Activated naive CD4-positive, alpha-beta T cell treated with anti-CD3 and anti-CD28 coated beads, Interleukin-2, amount 10 ng/mL, durations not matched to agents 7 days and 5 days (primary cell): ENCODE data around the gene SLN.

Source experiments
- CTCF ChIA-PET: fragments of 350-600 bp; sonication (Branson Sonifier 250); formaldehyde crosslinking; loops from one replicate; lab custom pipeline; 2021; ENCODE audit warnings: antibody characterized with exemption; lab: Charles Lee
- DNase-seq: peaks from one replicate; pipeline ENCODE4 v3.0.0-alpha.2; 2020
- H3K27ac Mint-ChIP-seq: one replicate; pipeline ENCODE4 v1.8.0; 2021; ENCODE audit warnings: mild to moderate bottlenecking, moderate library complexity, mixed read lengths
- H3K27me3 Mint-ChIP-seq: one replicate; pipeline ENCODE4 v1.8.0; 2021; ENCODE audit warnings: mild to moderate bottlenecking, mixed read lengths
- H3K36me3 Mint-ChIP-seq: one replicate; pipeline ENCODE4 v1.8.0; 2021; ENCODE audit warnings: mixed read lengths
- H3K4me1 Mint-ChIP-seq: one replicate; pipeline ENCODE4 v1.8.0; 2021; ENCODE audit warnings: mixed read lengths
- H3K4me3 Mint-ChIP-seq: one replicate; pipeline ENCODE4 v1.8.0; 2021; ENCODE audit warnings: mild to moderate bottlenecking, moderate library complexity, mixed read lengths
- H3K9me3 Mint-ChIP-seq: one replicate; pipeline ENCODE4 v1.8.0; 2021; ENCODE audit warnings: mixed read lengths

The SLN gene

DNA sequence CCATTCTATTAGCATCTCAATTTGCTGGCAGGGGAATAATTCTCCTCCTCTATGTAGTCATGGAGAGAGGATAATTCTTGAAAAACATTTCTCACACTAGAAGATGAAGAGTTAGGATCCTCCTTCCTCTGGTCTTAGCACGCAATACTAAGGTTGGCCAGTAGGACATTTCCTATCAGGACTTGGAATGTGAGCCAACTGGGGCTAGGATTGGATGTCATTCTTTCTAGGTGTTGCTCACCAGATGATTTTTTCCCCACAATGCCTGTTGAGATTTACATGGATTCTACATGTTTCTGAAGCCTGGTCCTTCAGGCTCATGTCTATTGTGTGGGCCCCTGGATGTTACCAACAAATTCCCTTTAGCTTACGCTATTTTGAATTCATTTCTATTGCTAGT, 28.0 kb downstream of the SLN start:
- no peak for DNase-seq
- no peak overlapping the region for H3K27ac Mint-ChIP-seq
- H3K4me3 Mint-ChIP-seq = no peak overlapping the region
- no peaks in the 10 kb centered on the region for H3K27me3 Mint-ChIP-seq
- H3K36me3 Mint-ChIP-seq = no peaks in the 10 kb centered on the region
- H3K9me3 Mint-ChIP-seq = no peaks in the 10 kb centered on the region
- CTCF ChIA-PET = interaction anchor here (0.7 to 0.8 kb wide), 2 partner anchors 13 to 98 kb away, joined by 3 read pairs; no protein-coding TSS in a partner anchor
- no peaks in the 10 kb centered on the region for H3K4me1 Mint-ChIP-seq

DNA sequence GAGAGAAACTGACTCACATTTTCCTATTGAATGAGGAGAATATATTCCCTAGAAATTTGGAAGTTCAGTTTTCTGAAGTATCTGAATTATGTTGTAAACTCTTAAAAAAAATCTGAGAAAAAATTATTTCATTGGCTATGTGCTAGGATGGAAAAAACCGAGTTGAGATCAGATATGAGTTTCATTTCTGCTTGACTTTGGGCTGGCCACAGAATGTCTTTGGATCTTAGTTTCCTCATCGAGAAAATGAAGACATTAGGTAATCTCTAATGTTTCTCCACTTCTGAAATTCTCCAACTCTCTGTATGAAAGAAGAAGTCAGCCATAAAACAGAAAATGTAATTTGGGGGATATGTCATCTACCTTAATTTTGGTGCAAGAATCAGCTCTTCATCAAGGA, 28.8 kb downstream of the SLN start:
- H3K27me3 Mint-ChIP-seq = no peaks in the 10 kb centered on the region
- CTCF ChIA-PET = interaction anchor here (0.7 to 1.1 kb wide), 3 partner anchors 97 to 218 kb away, joined by 3 to 4 read pairs (median 4); no protein-coding TSS in a partner anchor

DNA sequence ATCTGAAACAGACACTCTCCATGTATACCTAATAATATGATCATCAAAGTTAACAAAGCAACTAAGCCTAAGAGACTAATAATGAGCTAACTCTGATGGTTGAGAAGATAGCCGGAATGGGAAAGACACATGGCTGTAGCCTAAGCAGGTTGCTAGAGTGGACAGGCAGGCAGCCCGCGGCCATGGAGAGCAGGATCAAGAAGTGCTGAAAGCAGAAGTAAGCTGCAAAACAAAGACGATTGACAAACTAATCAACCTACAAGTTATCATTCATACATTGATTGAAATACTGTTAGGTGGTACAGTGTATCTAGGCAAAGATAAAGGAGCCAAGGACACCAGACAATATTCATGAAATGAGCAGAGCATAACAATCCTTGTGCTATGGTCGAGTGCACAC, 29.3 kb downstream of the SLN start:
- Mint-ChIP-seq H3K4me3 (no peak overlapping the region), H3K36me3 (no peaks in the 10 kb centered on the region), H3K9me3 (no peaks in the 10 kb centered on the region), H3K27ac (no peak overlapping the region), H3K4me1 (no peaks in the 10 kb centered on the region), H3K27me3 (no peaks in the 10 kb centered on the region)
- DNase-seq = no peak
- CTCF ChIA-PET = interaction anchor here (0.9 to 1.1 kb wide), 2 partner anchors 17 to 106 kb away, joined by 3 to 4 read pairs; no protein-coding TSS in a partner anchor

More for the DNA sequence above, 28.8 kb downstream of the SLN start:
- H3K4me3 Mint-ChIP-seq = no peak overlapping the region
- no peaks in the 10 kb centered on the region for H3K36me3 Mint-ChIP-seq
- no peak overlapping the region for H3K27ac Mint-ChIP-seq
- no peaks in the 10 kb centered on the region for H3K4me1 Mint-ChIP-seq
- no peak for DNase-seq
- no peaks in the 10 kb centered on the region for H3K9me3 Mint-ChIP-seq

DNA sequence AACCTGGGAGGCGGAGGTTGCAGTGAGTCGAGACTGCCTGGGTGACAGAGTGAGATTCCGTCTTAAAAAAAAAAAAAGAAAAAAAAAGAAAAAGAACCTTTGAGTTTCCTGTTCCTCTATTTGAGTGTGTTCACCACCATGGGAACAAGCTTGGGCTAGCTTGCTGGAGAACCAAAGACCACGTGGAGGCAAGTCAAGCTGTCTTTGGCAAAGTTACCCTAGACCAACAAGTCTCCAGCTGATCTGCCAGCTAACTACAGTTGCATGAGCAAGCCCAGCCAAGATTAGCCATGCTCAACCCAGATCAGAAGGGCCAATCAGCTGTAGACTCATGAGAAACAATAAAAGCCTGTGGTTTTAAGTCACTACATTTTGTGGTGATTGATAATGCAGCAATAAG, 29.7 kb downstream of the SLN start:
- no peak for DNase-seq
- H3K4me1 Mint-ChIP-seq = no peaks in the 10 kb centered on the region
- H3K27me3 Mint-ChIP-seq = no peaks in the 10 kb centered on the region
- no peaks in the 10 kb centered on the region for H3K9me3 Mint-ChIP-seq
- H3K36me3 Mint-ChIP-seq = no peaks in the 10 kb centered on the region
- CTCF ChIA-PET = interaction anchor here (0.9 to 1.1 kb wide), 2 partner anchors 18 to 105 kb away, joined by 3 to 4 read pairs; no protein-coding TSS in a partner anchor
- H3K4me3 Mint-ChIP-seq = no peak overlapping the region
- no peak overlapping the region for H3K27ac Mint-ChIP-seq

DNA sequence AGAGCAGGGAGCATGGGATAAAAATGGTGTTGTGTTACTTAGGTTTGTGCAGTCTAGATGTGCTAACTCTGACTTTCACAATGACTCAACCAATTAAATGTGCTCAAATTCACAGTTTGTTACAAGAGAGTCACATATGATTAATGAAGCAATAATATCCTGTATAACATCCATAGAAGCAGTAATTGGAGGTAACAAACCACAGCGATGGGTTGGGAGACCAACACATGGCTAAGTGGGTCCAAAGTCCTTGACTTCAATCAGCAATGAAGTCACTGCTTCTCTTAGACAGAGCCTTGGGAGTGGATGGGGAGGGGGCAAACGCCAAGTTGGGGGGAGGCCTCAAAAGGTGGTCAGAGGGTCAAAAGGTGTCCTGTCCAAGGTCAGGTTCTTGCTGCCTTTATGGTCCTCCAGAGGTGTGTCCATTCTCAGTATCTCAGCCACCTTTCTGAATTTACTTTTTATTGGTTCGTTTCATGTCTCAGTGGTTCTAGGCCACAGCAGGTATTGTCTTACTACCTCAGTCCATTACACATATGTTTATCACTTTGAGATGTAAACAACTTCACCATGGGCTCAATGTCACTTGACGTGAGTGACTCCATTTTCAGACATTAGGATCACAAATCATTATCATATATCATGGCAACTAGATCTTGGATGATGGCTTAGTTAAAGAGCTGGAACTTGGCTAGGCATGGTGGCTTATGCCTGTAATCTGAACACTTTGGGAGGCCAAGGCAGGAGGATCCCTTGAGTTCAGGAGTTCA, 32.4 kb downstream of the SLN start:
- no peak for DNase-seq
- Mint-ChIP-seq H3K4me3 (no peak overlapping the region), H3K9me3 (no peaks in the 10 kb centered on the region), H3K4me1 (no peaks in the 10 kb centered on the region), H3K27ac (no peak overlapping the region), H3K27me3 (no peaks in the 10 kb centered on the region), H3K36me3 (no peaks in the 10 kb centered on the region)
- CTCF ChIA-PET = interaction anchor here (0.6 kb wide), 2 partner anchors 13 to 472 kb away, joined by 3 to 4 read pairs; no protein-coding TSS in a partner anchor

DNA sequence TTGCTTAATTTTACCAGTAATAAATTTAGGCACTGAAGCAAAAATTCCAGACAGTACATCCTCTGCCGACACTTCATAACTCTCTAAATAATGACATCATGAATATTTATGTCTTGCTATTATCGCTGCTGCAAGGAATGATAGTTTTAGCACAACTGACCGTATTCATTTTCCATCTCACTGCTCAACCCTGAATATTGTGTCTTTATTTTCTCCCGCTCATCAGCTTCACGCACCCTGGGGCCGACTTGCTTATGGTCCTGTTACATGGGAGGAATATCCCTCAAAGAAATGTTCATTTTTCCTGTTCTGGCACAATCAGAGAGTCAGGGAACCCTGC, 33.3 kb downstream of the SLN start:
- no peak for DNase-seq
- no peaks in the 10 kb centered on the region for H3K4me1 Mint-ChIP-seq
- no peak overlapping the region for H3K4me3 Mint-ChIP-seq
- no peaks in the 10 kb centered on the region for H3K9me3 Mint-ChIP-seq
- no peaks in the 10 kb centered on the region for H3K36me3 Mint-ChIP-seq
- CTCF ChIA-PET = interaction anchor here (0.6 kb wide), 1 partner anchor 434 kb away, joined by 4 read pairs; no protein-coding TSS in a partner anchor
- H3K27ac Mint-ChIP-seq = no peak overlapping the region
- no peaks in the 10 kb centered on the region for H3K27me3 Mint-ChIP-seq

- no peak overlapping the region for H3K27ac Mint-ChIP-seq
- no peak for DNase-seq
- no peaks in the 10 kb centered on the region for H3K27me3 Mint-ChIP-seq
- no peaks in the 10 kb centered on the region for H3K9me3 Mint-ChIP-seq
- no peaks in the 10 kb centered on the region for H3K4me1 Mint-ChIP-seq
- CTCF ChIA-PET = interaction anchor here (0.6 kb wide), 1 partner anchor 435 kb away, joined by 4 read pairs; no protein-coding TSS in a partner anchor
- H3K36me3 Mint-ChIP-seq = no peaks in the 10 kb centered on the region
- H3K4me3 Mint-ChIP-seq = no peak overlapping the region
Measured at GRCh38 chr11:107677924-107678631, 33.8 kb downstream of the SLN start.

GRCh38 chr11:107676336-107677057, 35.4 kb downstream of the SLN start:
- H3K9me3 Mint-ChIP-seq = no peaks in the 10 kb centered on the region
- no peaks in the 10 kb centered on the region for H3K36me3 Mint-ChIP-seq
- no peak for DNase-seq
- no peak overlapping the region for H3K4me3 Mint-ChIP-seq
- peaks cover 4% of the 10 kb centered on the region for H3K27me3 Mint-ChIP-seq
- H3K4me1 Mint-ChIP-seq = no peaks in the 10 kb centered on the region
- CTCF ChIA-PET = interaction anchor here (0.6 to 1.8 kb wide), 3 partner anchors 9 to 380 kb away, joined by 3 to 5 read pairs (median 3); no protein-coding TSS in a partner anchor
- no peak overlapping the region for H3K27ac Mint-ChIP-seq

DNA sequence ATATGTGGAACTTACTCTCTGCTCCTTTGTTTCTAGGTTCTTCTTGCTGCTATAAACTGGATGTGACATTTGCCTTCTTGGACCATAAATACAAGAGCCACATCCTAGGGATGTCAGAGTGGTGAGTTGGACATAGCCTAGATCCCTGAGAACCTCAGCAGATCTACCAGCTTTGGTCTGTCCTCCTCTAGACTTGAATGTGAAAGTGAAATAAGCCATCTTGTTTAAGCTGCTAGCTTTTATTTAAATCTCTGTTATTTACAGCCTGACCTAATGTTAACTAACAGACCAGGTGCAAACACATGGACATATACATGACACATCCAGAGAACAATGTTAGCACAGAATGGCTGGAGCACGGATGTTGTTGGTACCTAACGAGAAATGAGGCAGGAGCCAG, 36.0 kb downstream of the SLN start:
- no peak overlapping the region for H3K4me3 Mint-ChIP-seq
- H3K9me3 Mint-ChIP-seq = no peaks in the 10 kb centered on the region
- CTCF ChIA-PET = interaction anchor here (0.6 to 1.8 kb wide), 3 partner anchors 10 to 379 kb away, joined by 3 to 5 read pairs (median 3); no protein-coding TSS in a partner anchor
- peaks cover 4% of the 10 kb centered on the region for H3K27me3 Mint-ChIP-seq
- H3K27ac Mint-ChIP-seq = no peak overlapping the region
- no peaks in the 10 kb centered on the region for H3K36me3 Mint-ChIP-seq
- no peak for DNase-seq
- no peaks in the 10 kb centered on the region for H3K4me1 Mint-ChIP-seq

DNA sequence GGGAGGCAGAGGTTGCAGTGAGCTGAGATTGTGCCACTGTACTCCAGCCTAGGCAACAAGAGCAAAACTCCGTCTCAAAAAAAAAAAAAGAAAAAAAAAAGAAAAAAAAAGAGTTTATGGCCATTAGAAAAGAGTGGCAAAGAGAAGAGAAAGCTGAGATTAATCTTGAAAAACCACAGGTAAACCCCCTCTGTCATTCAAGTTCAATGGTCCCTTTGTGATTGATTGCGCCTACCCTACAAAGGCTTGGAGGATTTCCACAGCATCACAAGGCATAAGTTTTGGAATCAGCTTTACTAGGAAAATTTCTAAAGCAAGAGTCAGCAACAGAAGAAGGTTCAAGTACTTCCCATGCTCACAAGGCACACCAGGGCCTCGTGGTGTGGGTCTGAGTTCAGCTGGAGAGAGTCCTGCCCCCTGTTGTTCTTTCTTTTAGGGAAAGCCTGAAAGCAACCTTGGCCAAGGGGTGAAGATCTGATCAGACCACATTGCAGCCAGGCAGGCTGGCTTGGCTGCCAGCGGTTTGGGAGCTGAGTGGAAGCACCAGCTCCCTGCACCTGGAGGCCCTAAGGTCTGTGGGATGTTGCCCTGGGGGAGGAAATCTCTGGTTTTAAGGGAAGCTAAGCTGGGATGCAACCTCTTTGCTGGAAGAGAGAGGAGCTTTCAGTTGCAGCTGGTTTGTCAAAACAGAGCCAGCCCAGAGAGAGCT, 41.8 kb downstream of the SLN start:
- CTCF ChIA-PET = interaction anchor here (0.7 to 1.6 kb wide), 2 partner anchors 19 to 57 kb away, joined by 3 to 5 read pairs; no protein-coding TSS in a partner anchor
- no peaks in the 10 kb centered on the region for H3K36me3 Mint-ChIP-seq
- no peaks in the 10 kb centered on the region for H3K9me3 Mint-ChIP-seq
- H3K4me3 Mint-ChIP-seq = no peak overlapping the region
- peaks cover 8% of the 10 kb centered on the region for H3K27me3 Mint-ChIP-seq
- DNase-seq = no peak
- H3K27ac Mint-ChIP-seq = no peak overlapping the region
- no peaks in the 10 kb centered on the region for H3K4me1 Mint-ChIP-seq

DNA sequence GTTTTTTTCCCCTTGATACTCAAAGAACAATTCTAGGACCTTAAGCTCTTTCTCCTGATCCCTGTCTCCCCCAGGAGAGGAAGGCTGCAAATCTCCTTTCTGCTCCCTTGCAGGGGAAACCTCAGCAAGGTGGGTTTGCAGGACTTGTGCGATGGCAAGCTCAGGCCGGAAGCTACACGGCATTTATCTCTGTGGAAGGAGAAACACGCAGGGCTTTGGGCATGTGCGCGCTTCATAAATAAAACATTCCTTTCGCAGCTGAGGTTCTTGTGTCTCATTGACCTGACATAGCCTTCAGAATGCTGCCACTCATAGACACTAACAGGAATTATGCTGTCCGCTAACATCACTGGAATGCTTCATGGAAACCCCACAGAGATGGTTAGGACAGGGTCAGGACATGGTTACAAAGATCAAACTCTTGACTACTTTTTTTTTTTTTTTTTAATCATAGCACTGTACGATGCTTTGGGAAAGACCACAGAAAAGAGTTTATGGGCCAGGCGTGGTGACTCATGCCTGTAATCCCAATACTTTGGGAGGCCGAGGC, 42.6 kb downstream of the SLN start:
- no peak overlapping the region for H3K27ac Mint-ChIP-seq
- H3K9me3 Mint-ChIP-seq = no peaks in the 10 kb centered on the region
- H3K4me1 Mint-ChIP-seq = no peaks in the 10 kb centered on the region
- peaks cover 8% of the 10 kb centered on the region for H3K27me3 Mint-ChIP-seq
- no peak for DNase-seq
- CTCF ChIA-PET = interaction anchor here (1.6 kb wide), 1 partner anchor 20 kb away, joined by 5 read pairs; no protein-coding TSS in a partner anchor
- no peaks in the 10 kb centered on the region for H3K36me3 Mint-ChIP-seq
- no peak overlapping the region for H3K4me3 Mint-ChIP-seq

DNA sequence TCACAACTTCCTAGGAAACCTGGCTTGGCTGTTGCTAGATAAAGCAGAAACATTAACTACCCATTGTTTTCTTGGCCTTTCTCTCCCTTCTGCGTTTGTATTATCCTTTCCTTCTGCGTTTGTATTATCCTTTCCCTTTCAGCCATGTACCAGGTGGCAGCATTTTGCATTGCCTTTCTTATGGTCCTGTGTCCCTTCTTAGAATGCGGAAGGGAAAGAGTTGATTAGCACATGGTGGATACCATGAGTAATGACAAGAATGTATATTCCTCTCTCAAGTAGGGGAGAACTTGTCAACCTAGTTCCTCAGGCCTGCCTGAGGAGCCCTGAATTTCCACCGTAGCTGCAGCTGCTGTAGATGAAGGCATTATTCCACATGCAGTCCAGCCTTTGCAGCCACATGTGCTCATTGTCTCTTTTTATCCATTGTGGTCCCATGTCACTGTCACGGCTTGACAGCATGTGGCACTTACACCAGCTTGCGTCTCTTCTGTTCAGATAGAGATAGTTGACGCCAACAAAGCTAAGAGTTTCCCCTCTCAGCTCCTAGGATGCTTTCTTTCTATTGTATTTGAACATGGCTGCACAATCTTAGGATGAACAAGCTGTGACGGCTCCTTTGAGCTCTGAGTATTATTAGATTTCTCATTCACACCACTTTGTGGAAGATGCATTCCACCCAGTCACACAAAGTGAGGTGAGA, 44.8 kb downstream of the SLN start:
- Mint-ChIP-seq H3K36me3 (no peaks in the 10 kb centered on the region), H3K27me3 (peaks cover 7% of the 10 kb centered on the region), H3K27ac (no peak overlapping the region), H3K4me1 (no peaks in the 10 kb centered on the region), H3K4me3 (no peak overlapping the region), H3K9me3 (no peaks in the 10 kb centered on the region)
- no peak for DNase-seq
- CTCF ChIA-PET = interaction anchor here (0.9 kb wide), 1 partner anchor 23 kb away, joined by 3 read pairs; no protein-coding TSS in a partner anchor

GRCh38 chr11:107665018-107665417, 46.8 kb downstream of the SLN start:
- CTCF ChIA-PET = no interaction called here
- H3K9me3 Mint-ChIP-seq = no peaks in the 10 kb centered on the region
- H3K27ac Mint-ChIP-seq = no peak overlapping the region
- H3K4me1 Mint-ChIP-seq = no peaks in the 10 kb centered on the region
- H3K4me3 Mint-ChIP-seq = no peak overlapping the region
- no peaks in the 10 kb centered on the region for H3K36me3 Mint-ChIP-seq
- peaks cover 7% of the 10 kb centered on the region for H3K27me3 Mint-ChIP-seq
- no peak for DNase-seq
